ENCODE data around the gene PHPT1.

GRCh38 chr9:136840140-136840876 is 8.9 kb upstream of the PHPT1 start:
- TF ChIP-seq, protein P1, sequence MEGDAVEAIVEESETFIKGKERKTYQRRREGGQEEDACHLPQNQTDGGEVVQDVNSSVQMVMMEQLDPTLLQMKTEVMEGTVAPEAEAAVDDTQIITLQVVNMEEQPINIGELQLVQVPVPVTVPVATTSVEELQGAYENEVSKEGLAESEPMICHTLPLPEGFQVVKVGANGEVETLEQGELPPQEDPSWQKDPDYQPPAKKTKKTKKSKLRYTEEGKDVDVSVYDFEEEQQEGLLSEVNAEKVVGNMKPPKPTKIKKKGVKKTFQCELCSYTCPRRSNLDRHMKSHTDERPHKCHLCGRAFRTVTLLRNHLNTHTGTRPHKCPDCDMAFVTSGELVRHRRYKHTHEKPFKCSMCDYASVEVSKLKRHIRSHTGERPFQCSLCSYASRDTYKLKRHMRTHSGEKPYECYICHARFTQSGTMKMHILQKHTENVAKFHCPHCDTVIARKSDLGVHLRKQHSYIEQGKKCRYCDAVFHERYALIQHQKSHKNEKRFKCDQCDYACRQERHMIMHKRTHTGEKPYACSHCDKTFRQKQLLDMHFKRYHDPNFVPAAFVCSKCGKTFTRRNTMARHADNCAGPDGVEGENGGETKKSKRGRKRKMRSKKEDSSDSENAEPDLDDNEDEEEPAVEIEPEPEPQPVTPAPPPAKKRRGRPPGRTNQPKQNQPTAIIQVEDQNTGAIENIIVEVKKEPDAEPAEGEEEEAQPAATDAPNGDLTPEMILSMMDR (IDR thresholded peaks at IDR 0.05; ENCODE audit: low read length): no peak
- no peak for TF ChIP-seq EZH2 (IDR thresholded peaks at IDR 0.05; ENCODE audit: borderline replicate concordance, low read length)
